HG03039 (cell line): ENCODE data around the gene GGTLC2.

Experiments used
- ATAC-seq: cut with Tn5 transposase; IDR thresholded peaks from one replicate; pipeline ENCODE4 v1.9.1; 2021; ENCODE audit warnings: mild to moderate bottlenecking, moderate library complexity; ENCODE audit not compliant: unreplicated experiment

The GGTLC2 gene

DNA sequence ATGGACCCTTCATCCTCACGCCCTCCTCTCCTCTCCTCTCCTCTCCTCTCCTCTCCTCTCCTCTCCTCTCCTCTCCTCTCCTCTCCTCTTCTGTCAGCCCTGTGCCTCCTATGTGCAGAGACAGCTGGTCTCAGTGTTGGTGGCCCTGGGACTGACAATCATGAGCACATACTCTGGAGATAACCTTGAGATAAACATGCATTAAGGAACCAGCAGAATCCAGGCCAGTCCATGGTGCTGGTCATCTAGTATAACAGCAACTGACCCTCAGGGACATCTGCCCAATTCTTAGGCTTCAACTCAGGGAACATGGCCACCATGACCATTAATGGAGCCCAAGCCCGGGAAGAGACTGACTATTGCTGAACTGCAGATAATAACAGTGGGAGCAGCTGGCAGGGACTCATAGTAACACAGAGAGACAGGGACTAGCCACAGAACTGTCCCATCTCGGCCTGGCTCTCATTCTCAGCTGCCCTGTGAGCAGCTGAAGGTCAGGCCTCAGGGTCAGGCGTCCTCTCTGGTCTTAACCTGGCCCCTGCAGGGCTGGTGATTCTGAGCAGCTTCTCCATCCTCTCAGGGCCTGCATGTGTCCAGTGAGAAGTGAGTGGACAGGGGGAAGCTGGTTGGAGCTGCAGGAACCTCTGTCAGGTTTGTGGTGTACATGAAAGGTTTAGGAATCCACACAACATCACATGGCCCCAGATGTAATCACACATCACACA lies 45.4 kb downstream of the GGTLC2 start:
- no peak for ATAC-seq

DNA sequence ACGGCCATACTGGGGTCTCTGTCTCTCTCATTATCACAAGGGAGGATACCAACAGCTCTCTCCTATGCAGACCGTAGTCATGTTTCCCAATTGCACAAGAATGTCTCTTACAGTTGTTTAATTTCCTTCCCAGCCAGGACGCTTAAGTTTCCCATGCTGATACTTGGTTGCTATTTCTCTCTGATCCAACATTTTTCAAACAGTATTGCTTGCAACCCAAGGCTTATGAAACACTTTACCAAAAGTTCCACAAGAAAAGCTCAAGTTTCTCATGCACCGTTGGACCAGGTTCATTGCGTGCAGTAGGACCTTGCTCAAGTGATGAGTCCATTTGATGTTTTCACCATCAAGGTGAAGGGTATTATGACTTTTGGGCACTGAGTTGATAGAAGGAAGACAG lies 46.6 kb downstream of the GGTLC2 start:
- ATAC-seq: no peak

DNA sequence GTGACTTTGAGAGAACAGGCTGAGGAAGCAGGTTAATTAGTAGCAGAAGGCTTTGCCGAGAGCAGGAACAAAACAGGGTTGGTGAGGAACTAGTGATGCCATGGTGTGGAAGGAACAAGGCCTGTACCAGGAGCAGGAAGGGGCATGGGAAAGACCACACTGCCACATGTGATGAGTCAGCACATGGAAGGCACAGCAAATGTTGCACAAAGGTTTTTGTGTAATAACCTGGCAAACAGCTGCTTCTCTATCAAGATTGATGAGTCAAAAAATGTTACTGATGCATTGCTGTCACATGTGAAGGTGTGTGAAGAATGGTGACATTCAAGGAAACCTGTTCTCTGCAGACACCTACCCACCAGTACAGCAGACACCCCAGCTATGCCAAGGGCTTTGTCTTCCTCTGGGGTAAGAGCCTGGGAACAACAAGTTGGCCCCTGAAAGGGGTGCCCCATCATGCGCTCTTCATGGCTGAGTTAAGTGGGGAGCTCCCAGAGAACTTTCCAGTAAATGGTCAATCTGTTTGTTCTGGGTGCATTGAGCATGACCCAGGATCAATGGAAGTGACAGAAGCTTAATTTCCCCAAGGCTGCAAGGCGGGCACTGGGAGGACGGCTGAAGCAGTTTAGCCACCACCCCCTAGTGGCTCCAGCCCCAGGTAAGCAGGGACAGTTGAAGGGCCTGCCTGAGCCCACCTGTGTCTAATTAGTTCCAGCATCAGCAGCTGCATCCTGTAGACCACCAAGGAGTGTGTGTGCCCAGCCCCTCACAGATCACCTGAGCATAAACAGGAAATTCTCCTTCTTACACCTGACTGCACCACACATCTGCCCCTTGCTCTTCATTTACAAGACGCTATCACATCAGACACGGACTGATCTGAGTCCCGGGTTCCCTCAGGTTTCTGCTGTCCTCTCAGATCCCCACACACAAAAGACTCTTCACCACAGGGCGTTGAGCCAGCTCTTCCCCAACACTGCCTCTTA lies 47.6 kb downstream of the GGTLC2 start:
- ATAC-seq: no peak

DNA sequence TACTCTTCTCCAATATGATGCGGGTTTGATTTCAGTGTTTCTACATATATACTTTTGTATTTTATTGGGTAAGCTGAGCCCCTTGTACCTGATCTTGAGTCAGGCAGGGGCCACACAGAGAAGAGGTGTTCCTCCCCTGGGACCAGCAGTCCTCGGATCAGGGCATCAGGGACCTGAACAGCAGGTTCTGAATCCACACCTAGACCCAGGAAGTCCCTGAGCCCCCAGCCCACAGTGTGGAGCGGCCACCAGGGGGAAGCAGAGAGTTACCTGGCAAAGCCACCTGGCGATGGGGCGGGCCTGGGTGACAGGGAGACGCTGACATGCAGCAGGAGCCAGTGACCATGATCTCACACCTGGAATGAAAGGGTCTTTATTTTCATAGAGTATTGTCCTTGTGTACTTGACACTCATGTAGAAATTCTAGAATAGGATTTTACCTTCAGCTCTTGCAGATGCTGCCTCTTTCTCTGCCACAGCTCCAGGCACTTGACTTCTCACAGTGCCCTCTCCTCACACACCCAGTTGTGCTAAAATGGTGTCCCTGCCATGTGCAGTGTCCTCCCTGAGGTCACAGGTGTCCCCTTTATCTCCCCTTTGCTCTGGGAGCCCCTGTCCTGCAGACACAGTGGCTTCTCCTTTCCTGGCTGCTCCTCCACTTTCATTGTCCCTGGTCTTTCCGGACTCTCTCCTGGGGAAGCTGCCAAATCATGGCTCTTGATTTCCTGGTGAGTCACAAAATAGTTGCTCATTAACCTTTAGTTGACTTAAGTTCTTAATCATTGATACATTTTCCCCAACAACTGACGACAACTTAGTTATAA lies 48.5 kb downstream of the GGTLC2 start:
- no peak for ATAC-seq

DNA sequence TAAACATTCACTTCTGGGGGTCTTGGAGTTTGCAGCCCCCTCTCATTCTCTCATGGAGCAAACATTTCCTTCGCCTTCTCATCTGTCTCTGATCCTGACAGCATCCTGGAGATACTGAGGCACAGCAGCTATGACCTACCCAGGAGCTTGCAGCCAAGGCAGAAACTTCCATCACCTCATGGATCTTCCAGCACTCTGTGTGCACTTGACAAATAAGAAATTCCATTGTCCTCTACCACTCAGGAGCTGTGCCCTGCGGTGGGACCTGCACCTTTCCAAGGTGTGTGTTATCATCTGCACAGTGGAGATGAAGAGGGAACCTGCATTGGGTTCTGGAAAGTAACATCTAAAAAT lies 49.1 kb downstream of the GGTLC2 start:
- ATAC-seq: no peak

DNA sequence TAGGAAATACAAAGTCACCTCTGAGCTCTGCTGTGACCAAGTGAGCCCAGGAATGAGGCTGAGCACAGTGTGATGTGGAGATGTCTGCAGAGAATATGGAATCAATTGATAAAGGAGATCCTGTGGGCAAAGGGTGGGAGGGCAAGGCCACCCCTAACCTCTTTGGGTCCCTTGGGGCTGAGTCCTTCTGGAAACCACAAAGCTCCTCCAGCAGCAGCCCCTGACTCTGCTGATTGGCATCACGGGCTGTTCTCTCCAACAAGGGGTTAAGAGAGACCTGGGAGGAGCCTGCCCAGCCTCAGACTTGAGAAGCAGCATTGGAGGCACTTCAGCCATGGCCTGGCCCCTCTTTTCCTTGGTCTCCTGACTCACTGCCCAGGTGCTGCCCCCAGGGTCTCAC lies 49.7 kb downstream of the GGTLC2 start:
- ATAC-seq: no peak

DNA sequence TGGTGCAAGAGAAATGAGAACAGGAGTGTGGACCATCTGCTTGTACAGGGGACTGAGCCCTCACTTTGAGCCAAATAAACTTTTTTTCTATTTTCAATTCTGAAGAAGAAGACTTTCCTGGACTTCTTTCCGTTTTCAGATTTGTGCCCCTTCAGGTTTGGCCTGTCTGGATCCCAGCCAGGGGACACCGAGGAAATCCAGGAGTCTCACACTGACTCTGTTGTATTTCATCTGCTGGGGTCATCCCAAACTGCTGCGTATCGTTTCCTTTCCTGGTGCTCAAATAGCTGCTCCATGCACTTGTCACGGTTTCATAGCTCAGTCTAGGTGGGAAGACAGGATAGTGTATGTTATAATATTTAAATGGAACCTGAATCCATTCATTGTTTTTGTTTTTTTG lies 51.7 kb downstream of the GGTLC2 start:
- no peak for ATAC-seq
